GM12878 (cell line): ENCODE results near the gene ANLN. TPM values are rescaled to one million over a fixed set of nuclear protein-coding genes. Genes with fewer than 3 reads are reported as not detected.

Experiments used
- ATAC-seq: fragments of 200-7000 bp; cut with Tn5 transposase; 3 replicates; pipeline ENCODE4 v1.9.1; 2020; ENCODE audit warnings: mild to moderate bottlenecking, moderate library complexity
- BruUV-seq: library from RNA; stranded (reverse); fragments of 400-500 nt; replicated peaks from 2 replicates; lab custom pipeline; 2021; lab: Mats Ljungman, UMichigan
- CTCF ChIA-PET: fragments of 300-600 bp; sonication (Branson Sonifier 250); formaldehyde crosslinking; extraction: SDS; loops from one replicate; lab custom pipeline; 2021; ENCODE audit warnings: inconsistent platforms; lab: Yijun Ruan, JAX
- POLR2A ChIA-PET: fragments of 350-600 bp; formaldehyde crosslinking; extraction: SDS; loops from one replicate; lab custom pipeline; 2021; ENCODE audit warnings: inconsistent platforms; lab: Charles Lee
- RAD21 ChIA-PET: fragments of 300-600 bp; sonication (Branson Sonifier 250); formaldehyde crosslinking; loops from one replicate; lab custom pipeline; 2023; ENCODE audit warnings: antibody characterized with exemption; ENCODE audit not compliant: unreplicated experiment; lab: Charles Lee
- SMC1A ChIA-PET: fragments of 300-600 bp; sonication (Branson Sonifier 250); formaldehyde crosslinking; loops from one replicate; lab custom pipeline; 2023; ENCODE audit not compliant: unreplicated experiment, uncharacterized antibody; lab: Charles Lee
- DNase-seq: peaks from one replicate; pipeline ENCODE4 v3.0.0-alpha.2; 2011; ENCODE audit warnings: low read depth, low spot score
- FAIRE-seq: peaks from 3 replicates; lab custom pipeline; 2011; peaks lifted over from hg19 to GRCh38; lab: Jason Lieb, UNC
- H2AFZ ChIP-seq: 2 replicates; pipeline ENCODE4 v1.6.0; 2011; ENCODE audit warnings: low read depth, low read length, control low read depth; ENCODE audit not compliant: control insufficient read depth
- H3K27ac ChIP-seq: 2 replicates; pipeline ENCODE4 v1.5.1; 2011; ENCODE audit warnings: control low read depth; ENCODE audit not compliant: control insufficient read depth, insufficient read depth
- H3K27me3 ChIP-seq, 2 experiments: replicated peaks in 1 of 2; 2 replicates each; pipeline versions ENCODE4 v1.6.0 to v1.6.1; 2011; ENCODE audit warnings: low read length in 1 of 2; ENCODE audit not compliant: control insufficient read depth in 2 of 2, insufficient read depth in 2 of 2
- H3K36me3 ChIP-seq, 2 experiments: 2 replicates each; pipeline ENCODE4 v1.5.1; 2011; ENCODE audit warnings: low read length in 1 of 2; ENCODE audit not compliant: control insufficient read depth in 2 of 2, insufficient read depth in 2 of 2
- H3K4me1 ChIP-seq: 2 replicates; pipeline ENCODE4 v1.6.1; 2011; ENCODE audit warnings: mild to moderate bottlenecking, low read length, moderate library complexity, mixed read lengths; ENCODE audit not compliant: control insufficient read depth, insufficient read depth
- H3K4me2 ChIP-seq: 2 replicates; pipeline ENCODE4 v1.6.0; 2011; ENCODE audit warnings: control low read depth; ENCODE audit not compliant: control insufficient read depth, insufficient read depth
- H3K4me3 ChIP-seq: fragments of 200-600 bp; sonication (generic); 2 replicates; pipeline ENCODE4 v1.5.1; 2016
- H3K79me2 ChIP-seq: 2 replicates; pipeline ENCODE4 v1.6.0; 2011; ENCODE audit warnings: low read length; ENCODE audit not compliant: control insufficient read depth, insufficient read depth
- H3K9ac ChIP-seq: 2 replicates; pipeline ENCODE4 v1.8.0; 2011; ENCODE audit warnings: low read length, control low read depth, mixed read lengths; ENCODE audit not compliant: control insufficient read depth, insufficient read depth
- H3K9me3 ChIP-seq: replicated peaks from 3 replicates; pipeline ENCODE4 v1.5.1; 2011; ENCODE audit warnings: mild to moderate bottlenecking, low read length; ENCODE audit not compliant: control insufficient read depth, insufficient read depth
- H4K20me1 ChIP-seq: 2 replicates; pipeline ENCODE4 v1.6.0; 2011; ENCODE audit not compliant: control insufficient read depth, insufficient read depth
- ATF7 ChIP-seq: fragments of 450-650 bp; IDR thresholded peaks from 2 replicates; pipeline ENCODE4 v1.6.1; 2016; ENCODE audit warnings: low read depth, mild to moderate bottlenecking
- BHLHE40 ChIP-seq, 2 experiments: fragments of 450-650 bp in 1 of 2; IDR thresholded peaks; 2 replicates each; pipeline ENCODE4 v1.6.1; 2011 to 2017; ENCODE audit warnings: low read depth in 2 of 2, borderline replicate concordance in 1 of 2, improper control_type of control experiment in 1 of 2, low read length in 1 of 2, mild to moderate bottlenecking in 1 of 2
- CREM ChIP-seq: IDR thresholded peaks from 2 replicates; pipeline ENCODE4 v1.6.1; 2014; ENCODE audit warnings: antibody characterized with exemption, low read depth
- ESRRA ChIP-seq: IDR thresholded peaks from 2 replicates; pipeline ENCODE4 v1.6.1; 2012; ENCODE audit warnings: mild to moderate bottlenecking, low read length, improper control_type of control experiment
- JUNB ChIP-seq: IDR thresholded peaks from 2 replicates; pipeline ENCODE4 v1.6.1; 2016; ENCODE audit warnings: antibody characterized with exemption, mild to moderate bottlenecking
- JUND ChIP-seq: IDR thresholded peaks from 2 replicates; pipeline ENCODE4 v1.6.1; 2012; ENCODE audit warnings: low read depth, mild to moderate bottlenecking, low read length, improper control_type of control experiment, moderate library complexity
- POLR2AphosphoS2 ChIP-seq: IDR thresholded peaks from 2 replicates; pipeline ENCODE4 v1.6.1; 2011; ENCODE audit warnings: low read depth, mild to moderate bottlenecking, low read length, improper control_type of control experiment, moderate library complexity
- SPI1 ChIP-seq: IDR thresholded peaks from 2 replicates; pipeline ENCODE4 v1.6.1; 2011; ENCODE audit warnings: low read depth, mild to moderate bottlenecking, low read length, moderate library complexity, borderline replicate concordance; ENCODE audit not compliant: insufficient read depth
- SRF ChIP-seq, 2 experiments: IDR thresholded peaks; 2 replicates each; pipeline ENCODE4 v1.6.1; 2011; ENCODE audit warnings: low read depth in 2 of 2, low read length in 2 of 2, mild to moderate bottlenecking in 1 of 2, moderate library complexity in 1 of 2
- STAT1 ChIP-seq: fragments of 450-650 bp; conservative IDR thresholded peaks from 2 replicates; pipeline ENCODE4 v1.6.1; 2014; ENCODE audit warnings: antibody characterized with exemption, mild to moderate bottlenecking
- SUPT20H ChIP-seq: IDR thresholded peaks from 2 replicates; pipeline ENCODE4 v1.6.1; 2011; ENCODE audit warnings: low read depth, mild to moderate bottlenecking, low read length, moderate library complexity, borderline replicate concordance; ENCODE audit not compliant: control insufficient read depth
- TBL1XR1 ChIP-seq: IDR thresholded peaks from 2 replicates; pipeline ENCODE4 v1.6.1; 2012; ENCODE audit warnings: low read depth, low read length, improper control_type of control experiment
- TCF12 ChIP-seq: IDR thresholded peaks from 2 replicates; pipeline ENCODE4 v1.6.1; 2011; ENCODE audit warnings: low read depth, mild to moderate bottlenecking, low read length
- ZBED1 ChIP-seq: IDR thresholded peaks from 2 replicates; pipeline ENCODE4 v1.6.1; 2016; ENCODE audit warnings: borderline replicate concordance
- ZBTB4 ChIP-seq: fragments of 450-650 bp; formaldehyde crosslinking; IDR thresholded peaks from 2 replicates; pipeline ENCODE4 v1.4.0; 2022; ENCODE audit warnings: mild to moderate bottlenecking, moderate library complexity
- ZNF274 ChIP-seq: IDR thresholded peaks from one replicate; pipeline ENCODE4 v1.8.0; 2011; ENCODE audit not compliant: insufficient read length, insufficient read depth
- WGBS: methylation state at CpG from one replicate; pipeline ENCODE4 v1.1.6; 2016; ENCODE audit warnings: low lambda C conversion rate; ENCODE audit not compliant: insufficient replicate concordance, insufficient coverage; ENCODE audit errors: missing lambda C conversion rate; 5-methylcytosine and 5-hydroxymethylcytosine counted together
- in situ Hi-C: fragments of 300-500 bp; cut with MboI; formaldehyde crosslinking; loops from 9 replicates; pipeline ENCODE4 v1.14.3; 2018; ENCODE audit warnings: mixed read lengths
- intact Hi-C: fragments of 100-400 bp; cut with micrococcal nuclease; formaldehyde crosslinking; loops from one replicate; pipeline ENCODE4 v1.14.2; 2022; ENCODE audit not compliant: unreplicated experiment
- polyA plus RNA-seq, 11 experiments: library from polyadenylated mRNA; depleted of rRNA in 4 of 11; unstranded in 6 of 11; stranded (reverse) in 5 of 11; fragments of >200 nt; fragmentation: Nextera tagmentation in 4 of 11; fragmentation: Illumina TruSeq in 1 of 11; extraction: Ambion mirVana in 4 of 11; extraction: Trizol in 1 of 11; gene quantifications; 1 replicate in 1 of 11; 2 replicates in 10 of 11; pipeline versions ENCODE4 v1.2.1 to v1.2.3, GENCODE V29; 2011 to 2016; ENCODE audit warnings: inconsistent platforms in 2 of 11, missing spikeins in 2 of 11, low read depth in 1 of 11
- total RNA-seq, 4 experiments: library from RNA; depleted of rRNA in 3 of 4; stranded (reverse); fragments of >200 nt in 3 of 4; fragmentation: Illumina TruSeq in 1 of 4; extraction: Trizol in 1 of 4; gene quantifications; 2 replicates each; pipeline versions ENCODE4 v1.2.1 to v1.2.3, GENCODE V29; 2013 to 2021

ANLN gene
- total and polyA plus RNA-seq, 10 of the 15 experiments (the other 5 are each of a cell fraction or from before 2014, with no cell fraction given) = 9.5 to 32.1 (median 24.2) TPM

GRCh38 chr7:36369171-36369570, 20.5 kb upstream of the ANLN start:
- intact Hi-C loops = no loop called here
- Histone ChIP-seq H2AFZ (no peak overlapping the region), H3K4me2 (no peak overlapping the region), H3K4me3 (no peak overlapping the region), H3K9ac (no peak overlapping the region), H3K36me3 (no peaks in the 10 kb centered on the region), H3K4me1 (no peaks in the 10 kb centered on the region), H4K20me1 (no peaks in the 10 kb centered on the region), H3K27ac (no peak overlapping the region), H3K9me3 (no peaks in the 10 kb centered on the region), H3K27me3 (no peaks in the 10 kb centered on the region; a peak in 2 of 4 replicates), H3K79me2 (no peaks in the 10 kb centered on the region)
- ATAC-seq (no peak), FAIRE-seq (no peak), DNase-seq (no peak)
- ChIA-PET CTCF (no interaction called here), SMC1A (no interaction called here), RAD21 (no interaction called here), POLR2A (interaction anchor here (0.6 kb wide), 1 partner anchor 557 kb away, joined by 3 read pairs; no protein-coding TSS in a partner anchor)
- BruUV-seq = no TSS peak
- in situ Hi-C loops = no loop called here
- WGBS = 42% methylated on average over 1 of the region's 1 CpG
- TF ChIP-seq SPI1 (no peak), BHLHE40 (IDR thresholded peaks at IDR 0.05; ENCODE audit: borderline replicate concordance in 1 of 2, low read depth in 2 of 2, low read length in 1 of 2) (no peak), TBL1XR1 (no peak), TCF12 (no peak), ZNF274 (no peak)

GRCh38 chr7:36370046-36370445, 19.6 kb upstream of the ANLN start:
- ChIA-PET CTCF (interaction anchor here (1.0 kb wide), 1 partner anchor 9 kb away, joined by 3 read pairs; no protein-coding TSS in a partner anchor), POLR2A (no interaction called here), SMC1A (no interaction called here), RAD21 (no interaction called here)
- no peaks in the 10 kb centered on the region for H4K20me1 ChIP-seq
- no peak for ATAC-seq
- no peaks in the 10 kb centered on the region for H3K9me3 ChIP-seq
- TF ChIP-seq CREM (no peak), ZBED1 (no peak), STAT1 (no peak), JUNB (no peak), ATF7 (no peak), ESRRA (no peak), TBL1XR1 (no peak), ZBTB4 (CRISPR knock-in tag) (no peak), SRF (IDR thresholded peaks at IDR 0.05; ENCODE audit: low read depth in 2 of 2, low read length in 2 of 2) (no peak), SUPT20H (no peak), POLR2AphosphoS2 (no peak), JUND (no peak)
- no peak for DNase-seq
- intact Hi-C loops = no loop called here
- no peak overlapping the region for H3K9ac ChIP-seq
- H3K4me3 ChIP-seq = no peak overlapping the region
- H3K27ac ChIP-seq = no peak overlapping the region
- no peaks in the 10 kb centered on the region; a peak in 2 of 4 replicates for H3K27me3 ChIP-seq
- no peaks in the 10 kb centered on the region for H3K36me3 ChIP-seq
- no peaks in the 10 kb centered on the region for H3K79me2 ChIP-seq
- H3K4me2 ChIP-seq = no peak overlapping the region
- WGBS = 0% methylated on average over 2 of the region's 2 CpGs
- H3K4me1 ChIP-seq = no peaks in the 10 kb centered on the region
- no TSS peak for BruUV-seq
- H2AFZ ChIP-seq = no peak overlapping the region
- FAIRE-seq = no peak
- in situ Hi-C loops = no loop called here
